Kidney (tissue), 14 donors: Measurements from ENCODE around the gene NGF. TPM values are rescaled to one million over a fixed set of nuclear protein-coding genes. Genes with fewer than 3 reads are reported as not detected.

Experiments used
- DNase-seq, 5 donors: peaks; one replicate each; pipeline ENCODE4 v3.0.0-alpha.2; 2013 to 2020
- FAIRE-seq: peaks from 2 replicates; lab custom pipeline; 2012; peaks lifted over from hg19 to GRCh38; lab: Jason Lieb, UNC
- H3K27ac ChIP-seq, 2 donors: one replicate each; pipeline ENCODE4 v1.7.0; 2013; ENCODE audit warnings: low read depth in 2 of 2, low read length in 2 of 2, inconsistent platforms in 1 of 2
- H3K27me3 ChIP-seq: one replicate; pipeline ENCODE4 v1.7.1; 2013; ENCODE audit warnings: low read length, inconsistent platforms; ENCODE audit not compliant: control insufficient read depth, insufficient read depth
- H3K36me3 ChIP-seq, 3 donors: one replicate each; pipeline versions ENCODE4 v1.7.0 to v1.7.1; 2013; ENCODE audit warnings: low read length in 3 of 3, control low read depth in 1 of 3, inconsistent platforms in 1 of 3; ENCODE audit not compliant: insufficient read depth in 3 of 3, control insufficient read depth in 2 of 3
- H3K4me1 ChIP-seq, 3 donors: one replicate each; pipeline versions ENCODE4 v1.7.0 to v1.7.1; 2013; ENCODE audit warnings: low read length in 3 of 3, inconsistent platforms in 1 of 3, low read depth in 1 of 3; ENCODE audit not compliant: control insufficient read depth in 2 of 3, insufficient read depth in 2 of 3
- H3K4me3 ChIP-seq, 3 donors: one replicate each; pipeline versions ENCODE4 v1.7.0 to v1.8.1; 2013; ENCODE audit warnings: low read length in 3 of 3, control low read depth in 1 of 3, inconsistent platforms in 1 of 3
- H3K9ac ChIP-seq, 3 donors: one replicate each; pipeline versions ENCODE4 v1.7.0 to v1.7.1; 2013; ENCODE audit warnings: low read length in 3 of 3, control low read depth in 1 of 3, inconsistent platforms in 1 of 3
- H3K9me3 ChIP-seq, 3 donors: one replicate each; pipeline versions ENCODE4 v1.7.0 to v1.7.1; 2013; ENCODE audit warnings: low read length in 3 of 3, control low read depth in 1 of 3, inconsistent platforms in 1 of 3; ENCODE audit not compliant: control insufficient read depth in 2 of 3, insufficient read depth in 1 of 3
- CTCF ChIP-seq: IDR thresholded peaks from 3 replicates; pipeline ENCODE4 v1.5.1; 2012; ENCODE audit warnings: mild to moderate bottlenecking, moderate library complexity, borderline replicate concordance; ENCODE audit not compliant: insufficient read depth; ENCODE audit errors: extremely low read depth
- intact Hi-C: fragments of 100-400 bp; cut with DNase I; formaldehyde crosslinking; loops from one replicate; pipeline ENCODE4 v1.11.1; 2022
- polyA plus RNA-seq: library from polyadenylated mRNA; stranded (reverse); fragments of 350-450 nt; fragmentation: Illumina TruSeq; extraction: RNeasy Lipid Tissue Mini Kit (QIAGEN cat#74804); gene quantifications from one replicate; pipeline ENCODE4 v1.2.3, GENCODE V29; 2014; ENCODE audit warnings: low read depth, low replicate concordance; ENCODE audit not compliant: insufficient read depth
- total RNA-seq: library from RNA; stranded (reverse); fragmentation: NEBNext Ultra II Directional; extraction: Animal tissue kit (Norgen Biotek cat#: 25700); gene quantifications from one replicate; pipeline ENCODE4 v1.2.1, GENCODE V29; 2021
- donor health status: control.
- donor health status: control.
- donor health status: control.
- donor health status: control.
- donor health status: control.
- donor health status: DM: yes; HTN: yes; CAD: no.
- donor health status: Normal renal cell carcinoma (clear cell type).

NGF gene
- total and polyA plus RNA-seq, 2 donors from 2014 or later = 1.2 to 6.0 TPM

GRCh38 chr1:115314765-115315164 is 23.3 kb downstream of the NGF start:
- TF ChIP-seq CTCF = no peak
- intact Hi-C loops = no loop called here
- Histone ChIP-seq H3K27ac (no peak overlapping the region), H3K27me3 (no peaks in the 10 kb centered on the region), H3K9me3 (no peaks in the 10 kb centered on the region), H3K36me3 (no peaks in the 10 kb centered on the region), H3K9ac (no peak overlapping the region), H3K4me1 (peaks cover 0 to 5% (median 0%) of the 10 kb centered on the region in 3 donors), H3K4me3 (no peak overlapping the region)
- FAIRE-seq (no peak), DNase-seq (no peak)

- TF ChIP-seq CTCF = no peak
- Histone ChIP-seq H3K27ac (no peak overlapping the region), H3K4me3 (no peak overlapping the region), H3K36me3 (no peaks in the 10 kb centered on the region), H3K9me3 (no peaks in the 10 kb centered on the region), H3K27me3 (no peaks in the 10 kb centered on the region), H3K9ac (no peak overlapping the region), H3K4me1 (peaks cover 0 to 5% (median 0%) of the 10 kb centered on the region in 3 donors)
- DNase-seq (no peak), FAIRE-seq (no peak)
- intact Hi-C loops = no loop called here
These were observed 24.0 kb downstream of the NGF start for GRCh38 chr1:115314092-115314491.

- intact Hi-C loops = no loop called here
- FAIRE-seq (no peak), DNase-seq (no peak)
- Histone ChIP-seq H3K9me3 (no peaks in the 10 kb centered on the region), H3K4me1 (peaks cover 0 to 5% (median 0%) of the 10 kb centered on the region in 3 donors), H3K4me3 (no peak overlapping the region), H3K27me3 (no peaks in the 10 kb centered on the region), H3K27ac (no peak overlapping the region), H3K36me3 (no peaks in the 10 kb centered on the region), H3K9ac (no peak overlapping the region)
- no peak for TF ChIP-seq CTCF
These were observed 24.9 kb downstream of the NGF start for GRCh38 chr1:115313182-115313581.

GRCh38 chr1:115312742-115313141 is 25.3 kb downstream of the NGF start:
- TF ChIP-seq CTCF = no peak
- FAIRE-seq (no peak), DNase-seq (no peak)
- Histone ChIP-seq H3K27ac (no peak overlapping the region), H3K4me3 (no peak overlapping the region), H3K9me3 (no peaks in the 10 kb centered on the region), H3K36me3 (no peaks in the 10 kb centered on the region), H3K27me3 (no peaks in the 10 kb centered on the region), H3K4me1 (peaks cover 0 to 5% (median 0%) of the 10 kb centered on the region in 3 donors), H3K9ac (no peak overlapping the region)
- intact Hi-C loops = no loop called here
